PFSK-1 (cell line): ENCODE data around the gene ZNF775.

Source experiments
- POLR2AphosphoS5 ChIP-seq: IDR thresholded peaks from 2 replicates; pipeline ENCODE4 v1.6.1; 2012; ENCODE audit warnings: low read depth, mild to moderate bottlenecking, control low read depth, low read length, moderate library complexity
- TAF1 ChIP-seq: IDR thresholded peaks from 2 replicates; pipeline ENCODE4 v1.6.1; 2012; ENCODE audit warnings: low read length, control low read depth, borderline replicate concordance; ENCODE audit not compliant: insufficient read depth
- TF ChIP-seq, protein P1 (sequence below), 2 experiments: IDR thresholded peaks; 2 replicates each; pipeline versions ENCODE4 v1.6.1 to v1.8.0; 2011 to 2012; ENCODE audit warnings: low read depth in 2 of 2, low read length in 2 of 2, control low read depth in 1 of 2, inconsistent platforms in 1 of 2, mild to moderate bottlenecking in 1 of 2, moderate library complexity in 1 of 2; ENCODE audit not compliant: insufficient read depth in 1 of 2

DNA sequence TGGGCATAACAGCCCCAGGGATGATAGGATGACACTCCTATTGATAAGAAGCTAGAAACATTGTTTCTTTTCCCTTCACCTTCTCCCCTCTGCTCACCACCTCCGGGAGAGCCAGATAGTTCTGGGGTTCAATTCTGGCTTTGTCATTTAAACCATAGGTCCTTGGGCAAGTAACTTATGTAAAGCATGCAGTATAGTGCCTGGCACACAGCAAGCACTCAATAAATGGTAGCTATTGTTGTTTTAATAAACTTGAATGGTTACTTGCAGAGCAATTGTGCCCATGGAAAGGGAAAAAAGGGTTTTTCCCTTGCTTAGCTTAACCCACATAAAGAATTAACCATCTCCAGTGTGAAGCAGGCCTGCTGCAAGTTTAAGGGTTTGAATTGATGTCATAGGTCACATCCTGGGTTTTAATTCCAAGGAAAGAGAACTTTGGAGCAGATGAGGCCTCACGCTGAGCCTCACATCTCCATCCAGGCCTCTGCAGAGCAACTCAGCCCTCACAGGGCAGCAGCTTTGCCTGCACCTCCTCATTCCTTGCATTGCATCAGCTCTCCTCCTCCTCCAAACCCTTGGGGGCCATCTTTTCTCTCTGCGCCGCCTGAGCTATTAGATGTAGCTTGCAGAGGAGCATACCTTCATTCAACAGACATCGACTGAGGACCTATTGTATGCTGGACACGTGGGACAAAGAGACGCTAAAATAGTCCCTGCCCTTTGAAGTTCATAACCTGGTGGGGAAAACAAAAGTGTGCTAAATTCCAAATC lies 22.9 kb downstream of the ZNF775 start:
- TF ChIP-seq TAF1, result no peak
- no peak for TF ChIP-seq POLR2AphosphoS5
- TF ChIP-seq, protein P1, sequence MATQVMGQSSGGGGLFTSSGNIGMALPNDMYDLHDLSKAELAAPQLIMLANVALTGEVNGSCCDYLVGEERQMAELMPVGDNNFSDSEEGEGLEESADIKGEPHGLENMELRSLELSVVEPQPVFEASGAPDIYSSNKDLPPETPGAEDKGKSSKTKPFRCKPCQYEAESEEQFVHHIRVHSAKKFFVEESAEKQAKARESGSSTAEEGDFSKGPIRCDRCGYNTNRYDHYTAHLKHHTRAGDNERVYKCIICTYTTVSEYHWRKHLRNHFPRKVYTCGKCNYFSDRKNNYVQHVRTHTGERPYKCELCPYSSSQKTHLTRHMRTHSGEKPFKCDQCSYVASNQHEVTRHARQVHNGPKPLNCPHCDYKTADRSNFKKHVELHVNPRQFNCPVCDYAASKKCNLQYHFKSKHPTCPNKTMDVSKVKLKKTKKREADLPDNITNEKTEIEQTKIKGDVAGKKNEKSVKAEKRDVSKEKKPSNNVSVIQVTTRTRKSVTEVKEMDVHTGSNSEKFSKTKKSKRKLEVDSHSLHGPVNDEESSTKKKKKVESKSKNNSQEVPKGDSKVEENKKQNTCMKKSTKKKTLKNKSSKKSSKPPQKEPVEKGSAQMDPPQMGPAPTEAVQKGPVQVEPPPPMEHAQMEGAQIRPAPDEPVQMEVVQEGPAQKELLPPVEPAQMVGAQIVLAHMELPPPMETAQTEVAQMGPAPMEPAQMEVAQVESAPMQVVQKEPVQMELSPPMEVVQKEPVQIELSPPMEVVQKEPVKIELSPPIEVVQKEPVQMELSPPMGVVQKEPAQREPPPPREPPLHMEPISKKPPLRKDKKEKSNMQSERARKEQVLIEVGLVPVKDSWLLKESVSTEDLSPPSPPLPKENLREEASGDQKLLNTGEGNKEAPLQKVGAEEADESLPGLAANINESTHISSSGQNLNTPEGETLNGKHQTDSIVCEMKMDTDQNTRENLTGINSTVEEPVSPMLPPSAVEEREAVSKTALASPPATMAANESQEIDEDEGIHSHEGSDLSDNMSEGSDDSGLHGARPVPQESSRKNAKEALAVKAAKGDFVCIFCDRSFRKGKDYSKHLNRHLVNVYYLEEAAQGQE (IDR thresholded peaks at IDR 0.05; ENCODE audit: insufficient read depth in 1 of 2, low read depth in 2 of 2, low read length in 2 of 2), result no peak
